H1 (cell line): ENCODE results near the gene CARD11. TPM values are rescaled to one million over a fixed set of nuclear protein-coding genes. Genes with fewer than 3 reads are reported as not detected.

Source experiments
- CTCF ChIA-PET: fragments of 300-600 bp; sonication (Branson Sonifier 250); formaldehyde crosslinking; loops from one replicate; lab custom pipeline; 2021; ENCODE audit not compliant: partially characterized antibody; lab: Charles Lee
- POLR2A ChIA-PET: fragments of 300-600 bp; sonication (Branson Sonifier 250); formaldehyde crosslinking; loops from one replicate; lab custom pipeline; 2021; ENCODE audit warnings: inconsistent platforms; ENCODE audit not compliant: partially characterized antibody; lab: Charles Lee
- DNase-seq, 2 experiments: peaks; one replicate each; pipeline versions ENCODE4 v3.0.0 to v3.0.0-alpha.2; 2010 to 2022; ENCODE audit warnings: low spot score in 2 of 2, low read depth in 1 of 2, mixed read lengths in 1 of 2
- FAIRE-seq: peaks from 2 replicates; lab custom pipeline; 2011; peaks lifted over from hg19 to GRCh38; lab: Jason Lieb, UNC
- H2AFZ ChIP-seq: 2 replicates; pipeline ENCODE4 v1.8.1; 2012; ENCODE audit warnings: low read length, inconsistent platforms
- H2AK5ac ChIP-seq: 2 replicates; pipeline ENCODE4 v1.6.1; 2013; ENCODE audit warnings: low read depth, low read length
- H2BK120ac ChIP-seq: replicated peaks from 2 replicates; pipeline ENCODE3; 2013; ENCODE audit warnings: low read depth, low read length, inconsistent platforms
- H2BK12ac ChIP-seq: 2 replicates; pipeline ENCODE4 v1.6.1; 2013; ENCODE audit warnings: low read depth, low read length
- H2BK15ac ChIP-seq: 2 replicates; pipeline ENCODE4 v1.6.1; 2013; ENCODE audit warnings: low read length
- H2BK20ac ChIP-seq: 2 replicates; pipeline ENCODE4 v1.6.1; 2013; ENCODE audit warnings: low read length
- H2BK5ac ChIP-seq: 2 replicates; pipeline ENCODE4 v1.6.1; 2013; ENCODE audit warnings: low read depth, low read length
- H3K14ac ChIP-seq: 2 replicates; pipeline ENCODE4 v1.6.1; 2013; ENCODE audit warnings: inconsistent platforms; ENCODE audit not compliant: insufficient read length
- H3K18ac ChIP-seq: 2 replicates; pipeline ENCODE4 v1.6.1; 2013; ENCODE audit warnings: low read length; ENCODE audit errors: extremely low read depth
- H3K23ac ChIP-seq: 2 replicates; pipeline ENCODE4 v1.6.1; 2013; ENCODE audit warnings: inconsistent platforms; ENCODE audit not compliant: insufficient read length
- H3K23me2 ChIP-seq: 2 replicates; pipeline ENCODE4 v1.6.1; 2013; ENCODE audit warnings: low read depth, low read length
- H3K27ac ChIP-seq: 2 replicates; pipeline ENCODE4 v1.6.1; 2011; ENCODE audit warnings: low read depth, low read length, inconsistent platforms
- H3K27me3 ChIP-seq, 4 experiments: replicated peaks in 1 of 4; 1 replicate in 1 of 4; 2 replicates in 3 of 4; pipeline versions ENCODE4 v1.6.1 to v1.8.1; 2011 to 2013; ENCODE audit warnings: low read length in 3 of 4, mild to moderate bottlenecking in 3 of 4, inconsistent platforms in 2 of 4, mixed read lengths in 2 of 4, moderate library complexity in 1 of 4; ENCODE audit not compliant: control insufficient read depth in 3 of 4, insufficient read depth in 3 of 4; ENCODE audit errors: extremely low read depth in 1 of 4
- H3K36me3 ChIP-seq, 4 experiments: 2 replicates each; pipeline versions ENCODE4 v1.6.1 to v1.8.1; 2011 to 2013; ENCODE audit warnings: mild to moderate bottlenecking in 4 of 4, low read length in 3 of 4, moderate library complexity in 2 of 4, control low read depth in 1 of 4, inconsistent platforms in 1 of 4; ENCODE audit not compliant: insufficient read depth in 4 of 4, control insufficient read depth in 2 of 4
- H3K4ac ChIP-seq: replicated peaks from 2 replicates; pipeline ENCODE3; 2013; ENCODE audit warnings: low read length, low read depth, mixed read lengths, inconsistent platforms; ENCODE audit not compliant: insufficient read length
- H3K4me1 ChIP-seq, 4 experiments: replicated peaks in 1 of 4; 1 replicate in 1 of 4; 2 replicates in 3 of 4; pipeline versions ENCODE4 v1.6.1 to v1.8.1; 2011 to 2013; ENCODE audit warnings: low read length in 3 of 4, inconsistent platforms in 2 of 4, mixed read lengths in 1 of 4; ENCODE audit not compliant: insufficient read depth in 4 of 4, control insufficient read depth in 3 of 4
- H3K4me2 ChIP-seq, 2 experiments: 2 replicates each; pipeline versions ENCODE4 v1.6.1 to v1.8.1; 2011 to 2013; ENCODE audit warnings: low read depth in 2 of 2, low read length in 2 of 2, control low read depth in 1 of 2, inconsistent platforms in 1 of 2, mild to moderate bottlenecking in 1 of 2; ENCODE audit not compliant: insufficient read depth in 1 of 2
- H3K4me3 ChIP-seq, 4 experiments: fragments of 200-600, 300-600 bp in 1 of 4; sonication (generic), shearing (Covaris generic), sonication (Bioruptor Twin) in 1 of 4; 2 replicates each; pipeline versions ENCODE4 v1.5.1 to v1.8.1; 2011 to 2016; ENCODE audit warnings: low read length in 4 of 4, low read depth in 3 of 4, control low read depth in 2 of 4, inconsistent platforms in 2 of 4, mild to moderate bottlenecking in 2 of 4, mixed read lengths in 1 of 4, moderate library complexity in 1 of 4; ENCODE audit not compliant: insufficient read depth in 2 of 4; ENCODE audit errors: extremely low read depth in 1 of 4
- H3K56ac ChIP-seq: replicated peaks from 2 replicates; pipeline ENCODE3; 2013; ENCODE audit warnings: low read depth, mild to moderate bottlenecking, mixed read lengths, low read length, inconsistent platforms; ENCODE audit not compliant: insufficient read length
- H3K79me1 ChIP-seq: 2 replicates; pipeline ENCODE4 v1.6.1; 2013; ENCODE audit warnings: low read depth, low read length, control low read depth
- H3K79me2 ChIP-seq, 2 experiments: 2 replicates each; pipeline versions ENCODE4 v1.6.1 to v1.8.1; 2012 to 2013; ENCODE audit warnings: low read length in 2 of 2, mild to moderate bottlenecking in 2 of 2, inconsistent platforms in 1 of 2; ENCODE audit not compliant: insufficient read depth in 2 of 2, control insufficient read depth in 1 of 2
- H3K9ac ChIP-seq, 4 experiments: replicated peaks in 1 of 4; 1 replicate in 1 of 4; 2 replicates in 3 of 4; pipeline versions ENCODE4 v1.6.1 to v1.8.1; 2011 to 2013; ENCODE audit warnings: low read depth in 3 of 4, low read length in 3 of 4, control low read depth in 2 of 4, mild to moderate bottlenecking in 2 of 4, moderate library complexity in 2 of 4, inconsistent platforms in 1 of 4; ENCODE audit errors: extremely low read depth in 1 of 4
- H3K9me3 ChIP-seq, 2 experiments: 2 replicates each; pipeline versions ENCODE4 v1.6.1 to v1.8.1; 2012 to 2013; ENCODE audit warnings: mild to moderate bottlenecking in 2 of 2, moderate library complexity in 2 of 2, control low read depth in 1 of 2, inconsistent platforms in 1 of 2, low read depth in 1 of 2, low read length in 1 of 2, mixed read lengths in 1 of 2; ENCODE audit not compliant: insufficient read depth in 2 of 2
- H4K20me1 ChIP-seq, 2 experiments: replicated peaks in 1 of 2; 2 replicates each; pipeline versions ENCODE3 to v1.8.1; 2011 to 2013; ENCODE audit warnings: inconsistent platforms in 2 of 2, low read length in 2 of 2, mild to moderate bottlenecking in 1 of 2; ENCODE audit not compliant: insufficient read depth in 2 of 2, control insufficient read depth in 1 of 2
- H4K5ac ChIP-seq: 2 replicates; pipeline ENCODE4 v1.6.1; 2013; ENCODE audit warnings: low read length, low read depth, mixed read lengths, inconsistent platforms; ENCODE audit not compliant: insufficient read length
- H4K8ac ChIP-seq: 2 replicates; pipeline ENCODE4 v1.8.0; 2013; ENCODE audit warnings: mild to moderate bottlenecking, moderate library complexity, low read length, inconsistent platforms; ENCODE audit not compliant: insufficient read depth; ENCODE audit errors: extremely low read depth
- H4K91ac ChIP-seq: replicated peaks from 2 replicates; pipeline ENCODE3; 2013; ENCODE audit warnings: low read length, mixed read lengths, inconsistent platforms; ENCODE audit not compliant: insufficient read length
- NRF1 ChIP-seq: IDR thresholded peaks from 2 replicates; pipeline ENCODE4 v1.6.1; 2011; ENCODE audit warnings: mild to moderate bottlenecking, low read depth, low read length, improper control_type of control experiment
- WGBS, 2 experiments: shearing (Covaris generic) in 1 of 2; methylation state at CpG; one replicate each; pipeline versions ENCODE4 v1.1.6 to v1.1.7; 2013 to 2015; ENCODE audit warnings: low lambda C conversion rate in 2 of 2, mixed read lengths in 2 of 2, inconsistent platforms in 1 of 2, low coverage in 1 of 2, missing lambda C conversion rate in 1 of 2; ENCODE audit not compliant: insufficient replicate concordance in 2 of 2, insufficient coverage in 1 of 2, insufficient read length in 1 of 2; ENCODE audit errors: extremely low coverage in 1 of 2, missing lambda C conversion rate in 1 of 2; 5-methylcytosine and 5-hydroxymethylcytosine counted together
- polyA plus RNA-seq, 7 experiments: library from polyadenylated mRNA; depleted of rRNA in 3 of 7; stranded (reverse) in 5 of 7; unstranded in 2 of 7; fragments of >200 nt in 5 of 7; fragments of 200-250 nt in 2 of 7; gene quantifications; 1 replicate in 5 of 7; 2 replicates in 1 of 7; 4 replicates in 1 of 7; pipeline versions ENCODE4 v1.2.1 to v1.2.3, GENCODE V29; 2011 to 2013; ENCODE audit warnings: missing spikeins in 2 of 7, mixed read lengths in 2 of 7
- total RNA-seq: library from RNA; stranded (reverse); fragmentation: NEBNext Ultra II Directional; extraction: Animal tissue kit (Norgen Biotek cat#: 25700); gene quantifications from 2 replicates; pipeline ENCODE4 v1.2.1, GENCODE V29; 2021

CARD11 gene
- total and polyA plus RNA-seq, 2 of the 8 experiments (the other 6 are each of a cell fraction or from before 2014, with no cell fraction given), result 12.6 to 29.8 TPM

DNA sequence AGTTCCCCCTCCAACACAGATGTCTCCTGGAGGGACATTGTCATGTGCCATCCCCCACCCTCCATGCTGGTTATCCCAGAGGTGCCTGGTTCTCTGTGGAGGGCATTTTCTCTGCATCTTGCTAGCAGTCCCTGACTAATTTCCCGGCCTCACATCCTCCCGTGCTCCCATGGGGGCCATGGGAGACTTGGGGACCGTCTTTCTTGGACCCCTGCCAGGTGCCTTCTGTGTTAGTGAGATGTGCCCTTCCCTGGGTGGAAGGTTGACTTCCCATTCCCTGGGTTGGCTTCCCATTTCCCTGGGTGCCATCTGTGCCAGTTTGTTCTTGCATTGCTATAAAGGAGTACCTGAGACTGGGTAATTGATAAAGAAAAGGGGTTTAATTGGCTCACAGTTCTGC, 177.1 kb downstream of the CARD11 start:
- Histone ChIP-seq H4K20me1 (no peaks in the 10 kb centered on the region), H4K8ac (no peak overlapping the region), H3K79me2 (no peaks in the 10 kb centered on the region), H3K4me2 (no peak overlapping the region), H4K5ac (no peak overlapping the region), H3K9ac (no peak overlapping the region), H3K23ac (no peak overlapping the region), H3K14ac (no peak overlapping the region), H2BK15ac (no peak overlapping the region), H2AK5ac (no peak overlapping the region), H3K4me3 (no peak overlapping the region)
- 94% methylated on average over 3 of the region's 3 CpGs; no CpG with 5 or more reads in 1 of the 2 experiments for WGBS, 2 experiments
- CTCF ChIA-PET, result interaction anchor here (0.6 to 4.1 kb wide), 17 partner anchors 9 to 765 kb away, joined by 3 to 34 read pairs (median 5); partner anchors contain the start of gene SDK1
- TF ChIP-seq NRF1, result no peak
- TF ChIP-seq, all 59 proteins: peak for 0
- Histone ChIP-seq H2BK20ac (no peak overlapping the region; the same call in 1 of the 2 replicates), H3K27me3 (no peaks in the 10 kb centered on the region), H3K56ac (no peak overlapping the region), H3K4ac (no peak overlapping the region), H3K79me1 (no peaks in the 10 kb centered on the region), H2BK5ac (no peak overlapping the region), H3K36me3 (no peaks in the 10 kb centered on the region), H2AFZ (no peak overlapping the region), H3K4me1 (peaks cover 0 to 19% (median 8%) of the 10 kb centered on the region in 4 experiments; a peak in 5 of 7 replicates), H3K23me2 (no peaks in the 10 kb centered on the region; the same call in 1 of the 2 replicates), H3K27ac (no peak overlapping the region), H2BK120ac (no peak overlapping the region), H3K9me3 (no peaks in the 10 kb centered on the region), H2BK12ac (no peak overlapping the region), H4K91ac (no peak overlapping the region), H3K18ac (no peak overlapping the region)
- POLR2A ChIA-PET, result interaction anchor here (0.8 kb wide), 1 partner anchor 10 kb away, joined by 3 read pairs; no protein-coding TSS in a partner anchor
- DNase-seq (no peak), FAIRE-seq (no peak)
